T47D (cell line): ENCODE data around the gene ATAD3C.
"Not testable (repeated sequence)": the region's sequence is repeated elsewhere in the genome, so short reads cannot be mapped to it uniquely, and the experiment has no call there.

Experiments used
- DNase-seq, 2 experiments: peaks; one replicate each; pipeline versions ENCODE4 v3.0.0 to v3.0.0-alpha.2; 2011 to 2012; ENCODE audit warnings: low read depth in 1 of 2, low spot score in 1 of 2
- JUND ChIP-seq: IDR thresholded peaks from 2 replicates; pipeline ENCODE4 v1.6.1; 2012; ENCODE audit warnings: low read depth
- in situ Hi-C: cut with HindIII; loops from 2 replicates; pipeline ENCODE4 v1.10.0; 2016; ENCODE audit warnings: low sequenced_read_pairs, low pct_unique_long_range_greater_than_20kb

The ATAD3C gene

DNA sequence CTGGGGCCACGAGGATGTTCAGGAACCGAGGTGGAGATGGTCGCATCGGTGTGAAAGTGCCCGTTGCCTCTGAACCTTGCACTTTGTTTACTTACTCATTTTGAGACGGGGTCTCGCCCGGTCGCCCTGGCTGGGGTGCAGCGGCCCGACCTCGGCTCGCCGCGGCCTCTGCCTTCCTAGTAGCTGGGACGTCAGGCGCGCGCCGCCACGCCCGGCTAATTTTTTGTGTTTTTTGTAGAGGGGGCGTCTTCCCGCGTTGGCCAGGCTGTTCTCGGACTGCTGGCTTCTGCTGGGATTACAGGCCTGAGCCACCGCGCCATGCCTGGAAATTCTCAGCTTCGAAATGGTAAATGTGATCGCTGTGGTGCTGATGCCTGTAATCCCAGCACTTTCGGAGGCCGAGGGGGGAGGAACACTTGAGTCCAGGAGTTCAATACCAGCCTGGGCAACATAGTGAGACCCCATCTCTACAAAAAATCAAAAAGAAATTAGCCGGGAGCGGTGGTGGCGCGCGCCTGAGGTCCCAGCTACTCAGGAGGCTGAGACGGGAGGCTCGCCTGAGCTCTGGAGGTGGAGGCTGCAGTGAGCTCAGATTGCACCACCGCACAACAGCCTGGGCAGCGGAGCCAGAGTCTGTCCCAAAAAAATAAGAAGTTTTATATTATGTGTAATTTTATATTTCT lies 41.7 kb upstream of the ATAD3C start:
- no peak for TF ChIP-seq JUND
- no peak for DNase-seq
- in situ Hi-C loops = no loop called here

DNA sequence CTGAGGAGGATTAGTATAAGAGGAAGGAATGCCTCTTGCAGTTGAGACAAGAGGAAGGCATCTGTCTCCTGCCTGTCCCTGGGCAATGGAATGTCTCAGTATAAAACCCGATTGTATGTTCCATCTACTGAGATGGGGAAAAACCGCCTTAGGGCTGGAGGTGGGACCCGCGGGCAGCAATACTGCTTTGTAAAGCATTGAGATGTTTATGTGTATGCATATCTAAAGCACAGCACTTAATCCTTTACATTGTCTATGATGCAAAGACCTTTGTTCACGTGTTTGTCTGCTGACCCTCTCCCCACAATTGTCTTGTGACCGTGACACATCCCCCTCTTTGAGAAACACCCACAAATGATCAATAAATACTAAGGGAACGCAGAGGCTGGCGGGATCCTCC lies 39.3 kb upstream of the ATAD3C start:
- DNase-seq, in situ Hi-C loops: not testable (repeated sequence)

DNA sequence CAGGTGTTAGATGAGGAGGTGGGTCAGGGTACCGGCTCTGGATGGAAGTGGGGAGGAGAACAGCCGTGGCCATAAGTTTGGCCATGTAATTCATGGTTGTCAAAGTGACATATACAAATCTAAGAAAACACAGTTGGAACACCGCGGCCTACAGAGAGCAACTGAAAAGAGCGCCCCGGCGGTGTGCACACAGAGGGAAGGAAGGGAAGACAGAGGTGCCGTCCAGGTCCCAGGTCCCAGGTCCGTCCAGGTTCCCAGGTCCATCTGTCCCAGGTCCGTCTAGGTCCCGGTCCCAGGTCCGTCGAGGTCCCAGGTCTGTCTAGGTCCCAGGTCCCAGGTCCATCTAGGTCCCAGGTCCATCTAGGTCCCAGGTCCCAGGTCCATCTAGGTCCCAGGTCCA lies 37.9 kb upstream of the ATAD3C start:
- in situ Hi-C loops = no loop called here
- DNase-seq = no peak
- TF ChIP-seq JUND = no peak

DNA sequence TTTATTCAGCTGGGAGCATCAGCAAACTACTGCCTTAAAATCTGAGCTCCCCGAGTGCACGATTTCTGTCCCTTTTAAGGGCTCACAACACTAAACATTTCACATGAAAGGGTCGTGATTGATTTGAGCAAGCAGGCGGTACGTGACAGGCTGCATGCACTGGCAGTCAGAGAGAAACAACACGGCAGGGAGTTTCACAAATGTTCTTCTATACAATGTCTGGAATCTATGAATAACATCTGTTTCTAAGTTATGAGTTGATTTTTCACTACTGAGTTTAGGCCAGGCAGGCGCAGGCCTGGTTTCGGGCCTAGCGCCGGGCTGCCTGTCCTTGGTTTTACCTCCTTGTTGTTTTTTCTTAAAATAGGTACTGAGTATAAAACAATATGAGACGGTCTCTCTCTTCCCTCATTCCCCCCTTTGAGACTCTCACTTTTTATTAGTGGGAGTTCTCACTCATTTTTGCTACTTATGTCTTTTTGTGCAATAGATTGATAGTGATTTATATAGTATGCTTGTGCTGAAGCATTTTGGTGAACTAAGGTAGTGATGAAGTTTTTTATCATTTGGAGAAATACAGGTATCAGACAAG lies 37.1 kb upstream of the ATAD3C start:
- in situ Hi-C loops, DNase-seq: not testable (repeated sequence)

DNA sequence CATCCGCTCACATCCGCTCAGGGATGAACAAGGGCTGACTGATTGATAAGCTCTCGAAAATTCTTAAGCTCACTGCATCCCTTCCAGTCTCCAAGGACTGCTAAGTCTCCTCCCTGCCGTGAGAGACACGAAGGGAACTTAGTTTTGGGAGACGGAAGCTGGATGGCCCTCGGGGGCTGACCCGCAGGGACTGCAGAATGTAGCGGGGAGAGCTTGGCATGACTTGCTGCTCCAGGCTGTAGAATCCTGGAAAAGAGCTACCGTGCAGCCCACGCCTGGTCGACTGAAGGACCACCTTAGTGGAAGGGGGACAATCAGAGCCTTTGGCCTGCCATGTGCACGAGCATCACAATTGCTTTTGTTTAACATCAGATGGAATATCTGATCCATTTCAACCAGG lies 33.7 kb upstream of the ATAD3C start:
- no peak for DNase-seq
- in situ Hi-C loops = no loop called here

DNA sequence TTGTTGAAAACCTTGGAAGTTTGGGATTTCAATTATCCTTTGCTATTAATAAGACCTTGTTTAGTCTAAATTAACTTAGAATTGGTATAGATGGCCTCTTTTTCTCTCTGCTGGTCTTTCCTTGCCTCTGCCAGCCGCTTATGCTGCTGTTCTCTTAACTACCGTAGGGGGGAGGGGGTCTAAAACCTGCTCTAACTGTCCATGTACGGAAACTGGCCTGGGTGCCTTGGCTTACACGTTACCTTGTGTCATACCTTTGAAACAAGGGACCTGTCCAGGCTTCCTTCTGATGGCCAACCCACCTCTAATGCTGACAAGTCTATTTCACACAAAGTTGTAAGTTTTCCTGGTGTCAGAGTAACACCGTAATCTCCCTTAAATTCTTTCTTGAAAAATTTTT lies 32.1 kb upstream of the ATAD3C start:
- DNase-seq, in situ Hi-C loops: not testable (repeated sequence)

More for the DNA sequence above, 33.7 kb upstream of the ATAD3C start:
- TF ChIP-seq JUND = no peak

DNA sequence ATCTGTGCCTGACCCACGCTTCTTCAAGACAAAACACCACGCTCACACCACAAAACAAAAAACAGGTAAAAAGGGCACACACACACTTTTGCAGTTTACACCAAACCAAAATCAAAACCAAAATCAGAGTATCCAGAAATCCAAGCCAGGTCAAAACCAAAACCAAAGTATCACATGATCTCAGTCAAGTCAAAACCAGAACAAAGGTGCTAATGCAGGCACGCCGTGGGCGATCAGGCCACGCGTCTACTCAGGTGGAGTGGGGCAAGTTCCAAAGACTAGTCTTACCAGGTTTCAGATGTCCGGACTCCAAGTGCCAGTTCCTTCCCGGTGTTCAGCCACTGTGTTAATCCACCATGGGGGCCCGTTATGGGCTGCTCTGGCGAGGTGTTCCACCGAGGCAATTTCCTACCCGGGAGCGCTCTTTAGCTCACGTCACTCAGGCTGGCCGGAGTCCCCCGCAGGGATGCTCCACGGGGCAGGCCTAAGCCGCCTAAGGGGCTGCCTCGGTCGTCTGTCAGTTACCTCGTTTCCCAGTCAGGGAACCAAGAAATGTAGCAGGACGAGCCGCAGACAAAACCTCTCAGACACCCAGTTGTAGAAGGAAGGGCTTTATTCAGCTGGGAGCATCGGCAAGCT lies 31.5 kb upstream of the ATAD3C start:
- DNase-seq, in situ Hi-C loops: not testable (repeated sequence)

DNA sequence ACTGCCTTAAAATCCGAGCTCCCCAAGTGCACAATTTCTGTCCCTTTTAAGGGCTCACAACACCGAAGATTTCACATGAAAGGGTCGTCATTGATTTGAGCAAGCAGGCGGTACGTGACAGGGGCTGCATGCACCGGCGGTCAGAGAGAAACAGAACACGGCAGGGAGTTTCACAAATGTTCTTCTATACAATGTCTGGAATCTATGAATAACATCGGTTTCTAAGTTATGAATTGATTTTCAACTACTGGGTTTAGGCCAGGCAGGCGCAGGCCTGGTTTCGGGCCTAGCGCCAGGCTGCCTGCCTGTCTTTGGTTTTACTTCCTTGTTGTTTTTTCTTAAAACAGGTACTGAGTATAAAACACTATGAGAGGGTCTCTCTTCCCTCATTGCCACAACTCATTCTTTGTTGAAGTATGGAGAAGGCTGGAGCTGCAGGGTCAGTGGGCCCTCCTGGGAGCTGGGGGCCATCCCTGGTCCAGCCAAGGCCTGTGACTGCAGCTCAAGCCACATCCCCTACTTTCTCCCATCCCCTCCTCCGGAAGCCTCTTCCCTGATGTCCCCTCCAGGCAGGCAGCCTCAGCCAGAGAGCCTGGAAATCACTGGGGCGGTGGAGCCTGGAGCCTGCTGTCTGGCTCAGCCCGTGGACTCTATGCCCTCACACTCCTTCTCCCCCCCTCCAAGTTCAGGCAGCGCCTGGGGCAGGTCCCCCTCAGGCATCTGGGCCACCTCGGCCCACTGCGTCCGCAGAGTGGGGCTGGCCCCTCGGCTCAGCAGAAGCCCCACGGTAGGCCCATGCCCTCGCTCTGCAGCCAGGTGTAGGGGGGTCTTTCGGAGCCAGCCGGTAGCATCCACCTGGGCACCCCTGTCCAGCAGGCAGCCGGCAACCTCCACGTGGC lies 30.8 kb upstream of the ATAD3C start:
- TF ChIP-seq JUND = no peak
- in situ Hi-C loops = no loop called here
- DNase-seq = no peak

DNA sequence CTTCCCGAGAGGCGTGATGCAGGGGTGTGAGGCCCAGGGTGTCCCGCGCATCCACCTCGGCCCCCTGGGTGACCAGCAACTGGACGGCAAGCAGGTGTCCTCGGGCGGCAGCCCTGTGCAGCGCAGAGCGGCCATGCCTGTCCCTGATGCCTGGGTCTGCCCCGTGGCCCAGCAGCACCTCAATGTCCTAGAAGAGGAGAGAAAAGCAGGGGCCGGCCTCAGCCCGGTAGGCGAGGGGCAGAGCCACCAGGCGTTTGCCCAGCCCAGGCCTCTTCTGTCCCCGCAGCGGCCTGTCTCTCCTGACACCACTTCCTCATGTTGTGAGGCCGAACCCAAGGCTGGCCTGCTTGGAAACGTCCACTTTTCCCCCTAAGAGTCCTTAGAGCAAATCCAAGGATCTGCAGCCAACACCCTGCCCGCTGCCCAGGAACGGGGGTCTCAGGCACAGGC lies 30.1 kb upstream of the ATAD3C start:
- no peak for DNase-seq
- no peak for TF ChIP-seq JUND
- in situ Hi-C loops = no loop called here

DNA sequence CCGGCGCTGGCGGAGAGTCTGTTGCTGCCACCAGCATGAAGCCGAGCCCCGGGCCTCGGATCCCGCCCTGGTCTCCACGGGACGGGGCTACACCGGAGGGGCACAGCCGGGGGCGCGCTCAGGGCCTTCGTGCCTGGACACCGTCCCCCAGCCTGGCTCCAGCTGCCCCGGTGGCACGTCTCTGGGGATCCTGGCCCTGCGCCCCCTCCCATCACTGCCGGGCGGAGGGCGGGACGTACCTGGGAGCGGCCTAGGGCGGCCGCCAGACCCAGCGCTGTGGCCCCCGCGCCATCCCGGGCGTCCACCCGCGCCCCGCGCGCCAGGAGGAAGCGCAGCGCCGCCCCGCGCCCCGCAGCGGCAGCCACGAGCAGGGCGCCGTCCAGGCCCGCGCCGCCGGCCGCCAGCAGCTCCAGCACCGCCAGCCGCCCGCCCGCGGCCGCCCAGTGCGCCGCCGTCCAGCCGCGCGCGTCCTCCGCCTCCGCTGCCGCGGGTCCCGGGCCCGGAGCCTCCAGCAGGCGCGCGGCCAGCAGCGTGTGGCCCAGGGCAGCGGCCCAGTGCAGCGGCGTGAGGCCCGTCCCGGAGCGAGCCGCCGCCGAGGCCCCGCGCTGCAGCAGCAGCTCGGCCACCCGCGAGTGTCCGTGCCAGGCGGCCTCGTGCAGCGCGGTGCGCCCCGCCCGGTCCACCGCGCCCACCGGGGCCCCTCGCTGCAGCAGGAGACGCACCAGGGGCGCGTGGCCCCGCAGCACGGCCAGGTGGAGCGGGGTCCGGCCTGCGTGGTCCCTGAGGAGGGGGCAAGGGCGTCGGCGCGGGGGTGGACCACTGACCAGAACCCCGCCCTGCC lies 29.5 kb upstream of the ATAD3C start:
- in situ Hi-C loops = no loop called here
- no peak for DNase-seq
- TF ChIP-seq JUND = no peak

DNA sequence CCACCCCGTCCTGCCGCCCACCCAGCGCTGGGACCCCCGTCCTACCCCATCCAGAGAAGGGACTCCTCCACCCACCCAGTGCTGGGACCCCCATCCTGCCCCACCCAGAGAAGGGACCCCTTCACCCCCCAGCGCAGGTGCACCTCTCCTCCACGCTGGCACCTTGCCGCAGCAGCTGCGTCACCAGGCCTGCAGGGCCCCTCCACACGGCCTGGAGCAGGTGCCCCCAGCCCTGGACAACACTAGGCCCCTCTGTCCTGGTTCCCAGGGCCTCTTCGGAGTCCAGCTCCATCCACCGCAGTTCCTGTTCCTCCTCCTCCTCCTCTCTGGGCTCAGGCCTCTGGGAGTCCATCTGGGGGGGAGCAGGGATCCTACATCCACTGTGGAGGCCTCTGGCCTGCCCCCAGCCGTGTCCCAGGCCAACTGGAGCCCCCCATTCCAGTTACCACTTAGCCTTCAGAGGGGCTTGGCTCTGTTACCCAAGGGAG lies 28.8 kb upstream of the ATAD3C start:
- in situ Hi-C loops = no loop called here
- DNase-seq = no peak
- no peak for TF ChIP-seq JUND

DNA sequence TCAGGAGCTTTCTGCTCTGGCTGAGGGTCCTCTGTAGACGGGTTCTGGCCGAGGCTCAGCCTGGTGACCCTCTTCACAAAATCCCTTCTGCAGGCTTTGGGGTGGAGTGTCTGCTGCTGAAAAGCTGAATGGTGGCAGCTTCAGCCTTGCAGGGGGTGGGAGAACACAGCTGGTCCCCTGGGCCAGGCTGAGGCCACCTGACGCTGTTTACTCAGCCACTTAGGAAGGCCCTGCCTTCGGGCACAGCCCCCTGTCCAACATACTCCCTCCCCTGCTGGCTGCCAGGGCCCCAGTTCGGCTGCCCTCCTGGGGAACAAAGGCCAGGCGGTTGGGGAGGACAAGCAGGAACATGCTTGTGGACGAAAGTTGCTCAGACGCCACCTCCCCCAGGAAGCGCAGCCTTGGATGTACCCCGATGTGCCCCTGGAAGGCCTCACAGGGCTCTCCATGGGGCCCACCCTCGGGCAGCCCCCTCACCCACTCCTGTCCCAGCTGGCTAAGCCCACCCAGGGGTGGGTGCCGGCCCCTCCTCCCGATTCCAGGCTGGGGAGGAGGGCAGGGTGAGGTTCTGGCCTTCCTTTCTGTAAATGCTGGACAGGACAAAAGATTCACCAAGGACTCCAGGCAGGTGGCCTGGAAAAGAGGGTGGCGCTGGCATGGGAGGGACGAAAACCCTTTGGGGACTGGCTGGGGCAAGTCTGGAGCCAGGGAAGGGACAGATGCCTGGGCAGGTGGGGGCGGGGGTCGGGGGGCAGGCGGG lies 28.2 kb upstream of the ATAD3C start, which contains the start of gene ANKRD65:
Gene ANKRD65, minus strand, starts transcription at position 130 of the 760 bp plus-strand sequence. CDS start 271 bp downstream, outside the sequence.
- in situ Hi-C loops = no loop called here
- no peak for TF ChIP-seq JUND
- DNase-seq = no peak
